Thyroid gland (tissue), 4 donors: ENCODE results near the gene IQGAP2. TPM values are rescaled to one million over a fixed set of nuclear protein-coding genes. Genes with fewer than 3 reads are reported as not detected.

Experiments
- DNase-seq, 2 donors: peaks; one replicate each; pipeline ENCODE4 v3.0.0-alpha.2; 2019
- H3K27ac ChIP-seq, 3 donors: fragments of 200-600 bp; sonication (generic); 1 replicate in 2 of 3; 2 replicates in 1 of 3; pipeline ENCODE4 v1.5.1; 2016 to 2019; ENCODE audit warnings: mild to moderate bottlenecking in 1 of 3, moderate library complexity in 1 of 3
- H3K27me3 ChIP-seq: fragments of 200-600 bp; sonication (generic); one replicate; pipeline ENCODE4 v1.5.1; 2019
- H3K36me3 ChIP-seq, 2 donors: fragments of 200-600 bp; sonication (generic); one replicate each; pipeline ENCODE4 v1.5.1; 2016 to 2019
- H3K4me1 ChIP-seq, 2 donors: fragments of 200-600 bp; sonication (generic); one replicate each; pipeline ENCODE4 v1.5.1; 2017 to 2019
- H3K4me3 ChIP-seq, 3 donors: fragments of 200-600 bp; sonication (generic); replicated peaks in 1 of 3; 1 replicate in 2 of 3; 2 replicates in 1 of 3; pipeline ENCODE4 v1.5.1; 2016; ENCODE audit warnings: mild to moderate bottlenecking in 1 of 3
- H3K9me3 ChIP-seq: fragments of 200-600 bp; sonication (generic); one replicate; pipeline ENCODE4 v1.5.1; 2017
- POLR2A ChIP-seq, 2 donors: fragments of 450-650 bp; IDR thresholded peaks; one replicate each; pipeline ENCODE4 v1.6.1; 2017; ENCODE audit warnings: antibody characterized with exemption in 2 of 2, mild to moderate bottlenecking in 2 of 2, moderate library complexity in 1 of 2
- WGBS, 2 donors: methylation state at CpG; one replicate each; pipeline ENCODE4 v1.1.5; 2017; 5-methylcytosine and 5-hydroxymethylcytosine counted together
- intact Hi-C: fragments of 100-400 bp; cut with DNase I; formaldehyde crosslinking; loops from one replicate; pipeline ENCODE4 v1.15.1; 2023
- total RNA-seq, 4 donors: library from RNA; depleted of rRNA; stranded (reverse); fragments of >200 nt; gene quantifications; one replicate each; pipeline ENCODE4 v1.2.3, GENCODE V29; 2016
- TF ChIP-seq, protein P1 (sequence below), 6 experiments: fragments of 200-600 bp in 3 of 6; fragments of 450-650 bp in 3 of 6; sonication (generic) in 3 of 6; IDR thresholded peaks; one replicate each; pipeline ENCODE4 v1.5.1; 2016 to 2019; ENCODE audit warnings: antibody characterized with exemption in 6 of 6, mild to moderate bottlenecking in 2 of 6, inconsistent platforms in 1 of 6, moderate library complexity in 1 of 6

IQGAP2 gene
- total RNA-seq, 4 donors from 2014 or later = 55.1 to 85.5 (median 64.0) TPM

DNA sequence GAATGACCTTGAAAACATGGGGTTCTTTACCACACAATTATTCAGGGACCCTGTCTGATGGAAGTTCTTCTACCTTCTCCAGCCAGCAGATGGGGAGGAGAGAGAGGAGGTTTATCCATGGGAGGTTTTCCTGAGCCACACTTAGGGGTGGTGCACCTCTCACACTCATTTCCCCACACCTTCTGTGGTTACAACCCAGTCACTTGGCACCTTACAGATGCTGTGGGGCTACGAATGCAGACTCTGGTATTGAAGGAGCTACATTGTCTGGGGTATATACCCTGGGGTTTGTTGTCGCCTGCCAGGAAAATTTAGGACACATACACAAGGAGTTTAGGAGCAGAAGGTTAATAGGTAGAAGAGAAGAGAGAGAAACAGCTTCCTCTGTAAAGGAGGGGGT lies 152.6 kb downstream of the IQGAP2 start:
- H3K4me1 ChIP-seq = peaks cover 0 to 13% of the 10 kb centered on the region in 2 donors
- no peak for DNase-seq
- peak overlapping the region in 1 of 3 donors; percentile 44 for H3K27ac ChIP-seq
- H3K4me3 ChIP-seq = no peak overlapping the region
- H3K9me3 ChIP-seq = no peaks in the 10 kb centered on the region
- H3K36me3 ChIP-seq = no peaks in the 10 kb centered on the region
- 89 to 98% methylated on average over 2 of the region's 2 CpGs for WGBS, 2 donors
- no peaks in the 10 kb centered on the region for H3K27me3 ChIP-seq
- TF ChIP-seq, protein P1, sequence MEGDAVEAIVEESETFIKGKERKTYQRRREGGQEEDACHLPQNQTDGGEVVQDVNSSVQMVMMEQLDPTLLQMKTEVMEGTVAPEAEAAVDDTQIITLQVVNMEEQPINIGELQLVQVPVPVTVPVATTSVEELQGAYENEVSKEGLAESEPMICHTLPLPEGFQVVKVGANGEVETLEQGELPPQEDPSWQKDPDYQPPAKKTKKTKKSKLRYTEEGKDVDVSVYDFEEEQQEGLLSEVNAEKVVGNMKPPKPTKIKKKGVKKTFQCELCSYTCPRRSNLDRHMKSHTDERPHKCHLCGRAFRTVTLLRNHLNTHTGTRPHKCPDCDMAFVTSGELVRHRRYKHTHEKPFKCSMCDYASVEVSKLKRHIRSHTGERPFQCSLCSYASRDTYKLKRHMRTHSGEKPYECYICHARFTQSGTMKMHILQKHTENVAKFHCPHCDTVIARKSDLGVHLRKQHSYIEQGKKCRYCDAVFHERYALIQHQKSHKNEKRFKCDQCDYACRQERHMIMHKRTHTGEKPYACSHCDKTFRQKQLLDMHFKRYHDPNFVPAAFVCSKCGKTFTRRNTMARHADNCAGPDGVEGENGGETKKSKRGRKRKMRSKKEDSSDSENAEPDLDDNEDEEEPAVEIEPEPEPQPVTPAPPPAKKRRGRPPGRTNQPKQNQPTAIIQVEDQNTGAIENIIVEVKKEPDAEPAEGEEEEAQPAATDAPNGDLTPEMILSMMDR (IDR thresholded peaks at IDR 0.05) = no peak
- no peak for TF ChIP-seq POLR2A (IDR thresholded peaks at IDR 0.05)
- intact Hi-C loops = no loop called here

DNA sequence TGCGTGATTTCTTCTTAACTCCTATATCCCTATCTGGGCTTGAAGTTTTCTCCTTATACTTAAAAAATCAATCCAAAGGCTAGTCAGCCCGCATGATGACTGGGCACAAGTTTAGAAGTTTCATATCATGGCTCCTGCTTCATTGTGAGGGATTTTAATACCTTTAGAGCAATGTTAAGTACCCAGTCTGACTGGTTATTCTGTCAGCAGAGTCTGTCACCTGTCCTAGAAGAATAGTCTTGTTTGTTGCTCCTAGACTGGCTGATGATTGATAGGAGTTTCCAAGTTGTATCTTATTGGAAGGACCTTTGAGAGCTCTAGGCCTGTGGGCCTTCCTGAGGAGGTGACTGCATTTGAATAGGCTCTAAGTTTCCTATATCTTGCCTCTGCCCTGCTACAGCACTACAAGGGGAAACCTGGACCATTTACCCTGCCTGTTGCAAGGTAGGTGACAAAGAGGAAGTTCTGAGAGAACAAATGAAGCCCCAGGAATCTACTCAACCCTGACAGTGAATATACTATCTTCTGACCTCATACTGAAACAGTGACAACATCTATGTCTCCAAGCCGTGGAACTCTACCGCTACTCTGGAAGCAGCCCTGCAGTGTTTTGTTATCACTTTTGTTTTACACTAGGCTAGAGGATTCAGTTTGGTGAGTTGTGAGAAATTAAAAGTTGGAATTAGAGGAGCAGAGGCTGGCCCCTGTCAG lies 153.6 kb downstream of the IQGAP2 start:
- Histone ChIP-seq H3K4me3 (no peak overlapping the region), H3K27ac (peak overlapping the region; percentile 19 to 44 (median 20)), H3K36me3 (no peaks in the 10 kb centered on the region), H3K4me1 (peaks cover 9 to 22% of the 10 kb centered on the region in 2 donors), H3K9me3 (no peaks in the 10 kb centered on the region), H3K27me3 (no peaks in the 10 kb centered on the region)
- TF ChIP-seq, protein P1 (IDR thresholded peaks at IDR 0.05) = no peak
- TF ChIP-seq POLR2A (IDR thresholded peaks at IDR 0.05) = no peak
- no peak for DNase-seq
- intact Hi-C loops = no loop called here
- 78 to 83% methylated on average over 4 of the region's 4 CpGs for WGBS, 2 donors

DNA sequence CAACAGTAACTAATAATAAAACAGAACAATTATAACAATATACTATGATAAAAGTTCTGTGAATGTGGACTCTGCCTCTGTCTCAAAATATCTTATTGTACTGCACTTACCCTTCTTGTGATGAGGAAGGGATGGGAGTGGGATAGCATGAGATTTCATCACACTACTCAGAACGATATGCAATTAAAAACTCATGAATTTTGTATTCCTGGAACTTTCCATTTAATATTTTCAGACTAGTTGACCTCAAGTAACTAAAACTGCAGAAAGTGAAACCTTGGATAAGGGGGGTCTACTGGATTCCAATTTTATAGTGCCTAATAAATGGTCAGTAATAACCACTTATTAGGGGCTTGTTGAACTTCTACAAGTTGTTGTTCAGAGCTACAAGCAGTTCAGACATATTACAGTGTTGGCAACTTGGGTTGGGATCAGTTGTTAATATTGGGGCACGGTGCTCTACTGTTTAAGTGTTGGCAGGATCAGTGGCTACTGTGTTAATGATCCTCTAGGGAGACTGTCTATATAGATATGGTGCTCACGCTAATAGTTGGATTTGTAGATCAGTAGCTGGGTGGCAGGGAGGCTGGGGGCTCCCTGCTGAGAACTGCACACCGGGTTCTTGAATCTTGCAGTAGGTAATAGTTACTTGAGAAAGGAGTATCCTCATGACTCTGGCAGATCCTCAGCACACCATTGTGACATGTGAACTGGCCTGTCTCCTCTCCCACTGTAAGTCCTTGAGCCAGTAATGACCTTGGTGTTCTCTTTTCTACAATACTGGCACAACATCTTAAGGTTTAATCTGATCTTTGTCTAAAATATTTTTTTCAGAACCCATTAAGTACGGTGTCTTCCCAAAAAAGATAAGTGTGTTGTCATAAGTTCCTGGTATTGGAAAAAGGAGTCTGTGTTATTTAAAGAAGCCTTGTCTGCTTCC lies 158.1 kb downstream of the IQGAP2 start:
- Histone ChIP-seq H3K27me3 (no peaks in the 10 kb centered on the region), H3K27ac (peak overlapping the region; percentile 78 to 91 (median 85)), H3K36me3 (no peaks in the 10 kb centered on the region), H3K4me1 (peaks cover 13 to 27% of the 10 kb centered on the region in 2 donors), H3K4me3 (no peak overlapping the region), H3K9me3 (no peaks in the 10 kb centered on the region)
- DNase-seq = no peak
- 46 to 48% methylated on average over 5 of the region's 5 CpGs for WGBS, 2 donors
- intact Hi-C loops = no loop called here
- TF ChIP-seq, protein P1 (IDR thresholded peaks at IDR 0.05) = no peak
- TF ChIP-seq POLR2A (IDR thresholded peaks at IDR 0.05) = no peak

DNA sequence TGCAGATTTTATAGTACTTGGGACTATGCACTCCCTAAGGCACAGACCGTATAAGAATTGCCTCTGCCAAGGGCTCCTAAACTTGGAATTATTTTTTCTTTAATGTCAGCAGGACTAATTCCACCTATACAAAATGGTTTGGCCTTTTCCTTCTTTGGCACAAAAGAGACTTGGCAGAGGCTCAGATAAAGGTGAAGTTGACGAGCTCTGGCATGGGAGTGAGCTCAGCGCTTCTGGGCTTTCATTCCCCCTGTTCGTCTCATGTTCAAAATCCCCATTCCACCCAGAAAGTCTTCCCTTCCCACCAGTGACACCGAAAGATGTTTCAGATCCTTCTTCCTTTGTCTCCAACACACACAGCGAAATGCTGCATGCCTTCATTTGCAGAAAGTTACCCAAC lies 158.9 kb downstream of the IQGAP2 start:
- 28 to 39% methylated on average over 6 of the region's 6 CpGs for WGBS, 2 donors
- intact Hi-C loops = no loop called here
- TF ChIP-seq POLR2A (IDR thresholded peaks at IDR 0.05) = peak in 1 of 2 donors; percentile 14
- TF ChIP-seq, protein P1 (IDR thresholded peaks at IDR 0.05) = no peak

More for the DNA sequence above, 158.9 kb downstream of the IQGAP2 start:
- Histone ChIP-seq H3K36me3 (no peaks in the 10 kb centered on the region), H3K4me3 (no peak overlapping the region), H3K27me3 (no peaks in the 10 kb centered on the region), H3K9me3 (no peaks in the 10 kb centered on the region), H3K4me1 (peaks cover 13 to 20% of the 10 kb centered on the region in 2 donors), H3K27ac (peak overlapping the region; percentile 78 to 91 (median 85))
- DNase-seq = peak; percentile 23 to 26
